GM21360 (cell line): ENCODE measurements around the gene PPFIBP1.
"Not testable (repeated sequence)": the region's sequence is repeated elsewhere in the genome, so short reads cannot be mapped to it uniquely, and the experiment has no call there.

Experiments
- ATAC-seq: cut with Tn5 transposase; IDR thresholded peaks from one replicate; pipeline ENCODE4 v1.9.1; 2021; ENCODE audit warnings: mild to moderate bottlenecking, moderate library complexity; ENCODE audit not compliant: unreplicated experiment

PPFIBP1 gene

DNA sequence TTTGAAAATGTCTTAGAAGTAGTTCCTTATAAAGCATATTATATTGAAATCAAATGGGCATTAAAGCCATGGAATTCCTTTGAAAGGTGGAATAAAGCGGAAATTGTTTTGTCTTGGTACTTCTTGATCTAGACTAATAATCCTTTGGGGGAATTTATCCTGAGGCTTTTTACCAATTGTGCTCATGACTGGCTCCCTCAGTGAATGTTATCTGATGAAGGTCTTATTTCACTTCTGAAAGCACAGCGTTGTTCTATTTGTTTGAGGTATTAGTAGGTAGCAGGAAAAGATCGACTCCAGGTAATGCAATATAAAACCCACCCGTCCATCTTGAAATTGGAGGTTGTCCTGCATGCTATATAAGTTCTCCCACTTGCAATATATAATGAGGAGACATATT is 64.8 kb downstream of the PPFIBP1 start:
- no peak for ATAC-seq

DNA sequence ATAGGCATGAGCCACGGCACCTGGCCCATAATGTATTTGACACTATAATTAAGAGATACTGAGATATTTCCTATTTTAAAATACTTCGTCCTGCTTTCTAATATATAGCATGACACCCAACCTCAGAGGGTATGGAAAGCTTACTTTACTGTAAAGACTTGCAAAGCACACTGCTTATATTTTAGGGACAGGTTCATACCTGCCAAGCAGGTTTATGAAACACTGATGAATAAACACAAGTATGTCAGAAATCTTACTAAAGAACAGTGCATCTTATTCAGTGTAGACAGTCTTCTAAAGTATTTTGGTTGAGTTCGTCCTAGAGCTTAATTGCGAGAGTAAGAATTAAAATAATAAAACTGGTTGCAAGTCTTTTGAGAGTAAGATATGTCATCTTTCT is 65.4 kb downstream of the PPFIBP1 start:
- ATAC-seq = no peak

DNA sequence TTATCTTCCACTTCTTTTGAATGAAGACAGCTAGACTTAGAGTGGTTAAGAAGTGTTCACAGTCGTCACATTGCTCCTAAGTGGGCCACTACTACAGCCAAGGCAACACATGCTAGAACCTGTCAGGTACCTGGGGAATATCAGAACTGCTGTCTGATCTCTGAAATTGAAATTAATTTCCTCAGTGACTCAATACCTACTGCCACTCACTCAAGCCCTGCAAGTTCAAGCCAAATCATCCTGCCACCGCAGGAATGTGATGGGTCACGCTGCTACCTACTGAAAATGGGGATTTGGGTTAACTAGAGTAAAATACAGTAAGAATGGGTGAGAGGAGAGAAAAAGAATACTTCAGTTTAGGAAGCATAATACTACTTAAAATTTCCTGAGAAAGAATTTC is 67.7 kb downstream of the PPFIBP1 start:
- not testable (repeated sequence) for ATAC-seq

DNA sequence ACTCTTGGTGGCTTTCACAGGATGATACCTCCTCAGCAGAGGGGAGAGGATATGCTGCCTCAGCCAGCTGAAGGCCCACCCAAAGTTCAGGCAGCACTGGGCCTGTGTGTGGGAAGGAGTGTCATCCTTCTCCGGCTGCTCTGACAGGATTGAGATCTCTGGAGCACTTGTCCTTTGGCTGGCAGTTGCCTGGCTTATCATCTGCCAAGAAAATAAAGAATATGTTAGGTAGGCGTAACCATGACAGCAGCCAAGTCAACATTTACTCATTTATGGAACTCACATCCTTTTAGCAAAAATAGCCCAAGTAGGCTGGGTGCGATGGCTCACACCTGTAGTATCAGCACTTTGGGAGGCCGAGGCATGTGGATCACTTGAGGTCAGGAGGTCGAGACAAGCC is 68.5 kb downstream of the PPFIBP1 start:
- no peak for ATAC-seq

DNA sequence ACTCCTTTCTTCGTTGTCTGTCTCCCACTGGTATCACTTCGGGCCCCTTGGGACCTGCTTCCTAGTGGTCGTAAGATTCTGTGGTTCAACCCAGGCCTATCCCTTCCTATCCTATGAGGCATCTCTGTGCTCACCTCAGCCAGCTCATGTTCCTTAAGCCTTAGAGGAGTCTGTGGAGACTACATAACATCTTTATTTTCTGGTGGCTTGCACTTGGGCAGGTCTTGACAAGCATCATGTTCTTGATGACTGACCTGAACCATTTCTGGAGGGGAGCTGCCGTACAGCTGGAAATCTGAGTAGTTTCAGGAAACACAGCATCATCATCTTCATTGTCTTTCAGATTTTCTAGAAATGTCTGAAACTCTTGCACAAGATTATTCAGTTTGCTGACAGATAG is 69.3 kb downstream of the PPFIBP1 start:
- no peak for ATAC-seq

DNA sequence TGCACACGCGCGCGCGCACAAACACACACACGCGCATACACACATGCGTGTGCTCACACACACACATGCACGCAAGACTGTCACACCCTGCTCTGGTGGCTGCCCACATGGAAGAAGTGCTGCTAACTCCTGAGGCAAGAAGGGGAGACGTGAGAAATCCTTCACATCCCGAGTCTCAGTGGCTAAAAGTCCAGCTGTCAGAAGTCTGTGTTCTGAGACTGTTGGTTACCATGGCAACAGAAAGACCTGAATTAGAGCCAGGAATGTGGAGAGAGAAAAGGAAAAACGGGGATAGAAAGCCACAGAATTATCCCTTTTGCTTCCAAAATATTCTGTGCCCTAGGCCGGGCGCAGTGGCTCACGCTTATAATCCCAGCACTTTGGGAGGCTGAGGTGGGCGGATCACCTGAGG is 71.2 kb downstream of the PPFIBP1 start:
- no peak for ATAC-seq

DNA sequence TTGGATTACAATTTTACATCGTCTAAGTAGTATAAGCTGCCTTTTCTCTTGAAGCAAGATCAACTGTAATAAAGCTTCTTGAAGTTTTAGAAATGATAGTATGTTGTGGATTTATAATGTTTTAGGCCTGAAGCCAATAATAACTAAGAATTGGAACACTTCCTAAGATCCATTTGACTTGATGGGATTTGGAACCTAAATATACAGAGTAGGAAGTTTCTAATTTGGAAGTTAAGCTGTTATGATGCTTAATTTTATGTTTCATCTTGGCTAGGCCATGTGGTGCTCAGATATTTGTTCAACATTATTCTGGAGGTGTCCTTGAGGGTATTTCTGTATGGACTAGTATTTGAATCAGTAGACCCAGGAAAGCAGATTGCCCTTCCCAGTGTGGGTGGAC is 74.9 kb downstream of the PPFIBP1 start:
- not testable (repeated sequence) for ATAC-seq

DNA sequence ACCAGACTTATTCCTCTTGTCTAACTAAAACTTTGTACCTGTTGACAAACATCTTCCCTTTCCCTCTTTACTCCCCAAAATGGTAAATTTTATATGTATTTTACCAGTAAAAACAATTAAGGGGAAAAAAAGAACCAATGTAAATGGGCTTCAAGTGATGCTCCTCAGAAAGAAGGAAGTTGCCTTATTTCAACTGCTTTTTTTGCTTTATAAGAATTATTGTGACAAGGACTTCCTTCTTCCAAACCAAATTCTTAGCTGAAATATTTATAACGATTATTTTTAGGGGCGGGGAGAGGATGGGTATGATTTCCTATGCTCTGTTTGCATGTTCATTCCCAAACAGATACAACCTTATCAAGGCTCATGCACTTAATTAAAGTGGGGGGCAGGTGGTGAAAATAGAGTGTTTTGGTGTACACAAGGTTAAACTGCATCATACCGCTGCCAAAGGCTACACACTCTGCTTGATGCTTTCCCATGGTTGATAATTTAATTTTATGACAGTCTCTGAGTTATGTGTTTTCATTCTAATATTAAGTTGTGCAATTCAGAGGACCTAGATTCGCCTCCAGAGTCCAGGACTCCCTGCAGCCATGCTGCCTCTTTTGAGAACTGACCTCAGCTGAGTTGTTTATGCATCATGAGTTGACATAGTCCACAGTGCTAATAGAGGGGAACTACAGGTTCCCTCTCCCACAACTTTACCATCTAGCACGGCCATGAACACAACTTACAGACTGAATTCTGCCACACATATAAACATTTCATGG is 77.2 kb downstream of the PPFIBP1 start:
- not testable (repeated sequence) for ATAC-seq

DNA sequence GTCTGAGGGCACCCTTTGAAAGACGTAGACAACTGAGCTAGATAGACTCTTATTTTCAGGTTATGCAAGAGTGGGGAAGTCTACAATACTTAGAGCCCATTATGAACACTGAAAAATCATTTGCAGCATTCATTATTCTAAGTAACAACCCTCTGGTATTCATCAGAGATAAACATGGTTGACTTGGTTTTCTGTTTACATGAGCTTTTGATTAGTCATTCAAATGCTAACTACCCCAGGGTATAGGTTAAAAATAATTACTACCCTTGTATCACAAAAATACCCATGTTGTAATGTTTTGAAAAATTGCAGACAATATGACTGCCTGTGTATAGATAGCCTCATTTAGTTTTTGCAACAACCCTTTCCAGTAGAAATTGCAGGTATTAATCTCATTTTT is 78.5 kb downstream of the PPFIBP1 start:
- ATAC-seq = no peak

DNA sequence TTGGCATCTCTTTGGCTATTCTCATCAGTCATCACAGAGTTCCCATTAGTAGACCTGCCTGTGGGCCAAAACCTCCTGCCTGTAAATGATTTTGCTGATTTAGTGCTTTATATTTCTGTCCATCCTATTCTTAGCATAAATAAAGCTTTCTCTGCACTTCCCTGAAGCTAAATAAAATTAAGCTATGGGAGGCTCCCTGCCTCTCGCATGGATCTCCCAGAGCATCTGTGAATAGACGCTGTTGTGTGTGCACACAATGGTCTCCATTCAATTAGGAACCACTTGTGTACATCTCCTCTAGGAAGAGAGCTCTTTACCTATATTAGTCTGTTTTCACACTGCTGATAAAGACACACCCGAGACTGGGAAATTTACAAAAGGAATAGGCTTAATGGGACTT is 80.4 kb downstream of the PPFIBP1 start:
- no peak for ATAC-seq

DNA sequence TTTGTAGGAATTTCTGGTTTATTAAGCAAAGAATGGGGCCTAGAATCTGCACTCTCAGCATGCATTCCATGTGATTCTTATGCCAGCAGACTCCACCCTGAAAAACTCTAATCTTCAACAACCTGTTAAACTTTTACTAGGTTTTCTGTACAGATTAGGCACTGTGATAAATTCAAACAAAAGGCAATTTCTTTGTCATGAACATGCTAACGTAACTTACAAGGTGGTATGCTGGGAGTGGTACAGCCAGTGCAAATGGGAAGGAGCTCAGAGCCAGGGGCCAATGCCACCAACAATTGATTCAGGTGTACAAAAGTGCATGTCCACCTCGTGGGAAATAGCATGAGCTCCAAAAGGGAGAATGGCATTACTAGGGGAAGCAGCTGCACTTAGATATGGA is 83.0 kb downstream of the PPFIBP1 start:
- ATAC-seq = no peak

DNA sequence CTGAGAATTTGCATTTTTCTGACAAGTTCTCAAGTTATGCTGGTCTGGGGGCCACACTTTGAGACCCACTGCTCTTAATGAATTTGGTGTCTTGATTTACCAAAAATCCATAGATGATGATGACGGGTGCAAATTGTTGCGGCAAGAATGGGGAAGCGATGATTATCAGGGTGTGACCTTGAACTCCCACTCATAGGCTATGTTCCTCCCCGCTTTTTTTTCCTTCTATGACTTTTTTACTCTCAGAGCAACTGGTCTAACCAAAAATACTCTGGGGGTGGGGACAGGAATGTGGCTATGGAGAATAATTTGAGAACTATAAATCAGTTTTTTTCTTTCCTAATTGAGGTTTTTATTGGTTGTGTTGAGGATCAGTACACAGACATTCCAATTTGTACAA is 83.6 kb downstream of the PPFIBP1 start:
- ATAC-seq = no peak

DNA sequence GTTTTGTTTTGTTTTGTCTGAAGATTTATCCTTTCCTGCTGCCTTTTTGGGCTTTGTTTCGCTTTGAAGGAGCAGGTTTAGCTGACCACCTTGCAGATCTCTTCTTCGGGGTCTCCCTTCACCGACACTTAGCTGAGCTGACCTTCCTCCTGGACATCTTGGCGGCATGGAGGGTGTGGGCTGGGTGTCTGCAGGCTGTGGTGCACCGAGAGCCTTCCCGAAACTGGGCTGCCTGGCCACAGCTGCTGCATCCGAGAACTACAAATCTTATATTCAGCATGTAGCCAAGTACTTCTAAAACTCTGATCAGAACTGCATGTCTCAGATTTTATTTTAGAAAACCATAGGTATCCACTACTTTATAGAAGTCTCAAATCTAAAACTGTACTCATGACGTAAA is 84.9 kb downstream of the PPFIBP1 start:
- ATAC-seq = no peak

DNA sequence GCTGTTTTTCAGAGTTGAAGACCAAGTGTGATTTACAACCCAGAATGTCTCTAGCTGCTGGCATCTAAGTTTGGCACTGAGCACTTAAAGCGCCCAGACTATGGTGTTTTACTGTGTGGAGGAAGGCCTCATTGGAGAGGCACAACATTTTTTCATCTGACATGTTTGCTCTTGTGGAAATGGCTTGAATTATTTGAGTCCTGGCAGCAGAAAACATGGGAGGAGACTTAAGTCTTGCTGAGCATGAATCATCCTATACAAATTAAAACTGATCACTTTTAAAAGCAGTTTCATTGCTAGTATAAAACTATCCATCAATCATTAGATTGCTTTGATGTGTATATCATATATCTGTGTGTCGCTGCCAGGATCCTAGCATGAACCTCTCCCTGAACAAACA is 86.4 kb downstream of the PPFIBP1 start:
- ATAC-seq = no peak

DNA sequence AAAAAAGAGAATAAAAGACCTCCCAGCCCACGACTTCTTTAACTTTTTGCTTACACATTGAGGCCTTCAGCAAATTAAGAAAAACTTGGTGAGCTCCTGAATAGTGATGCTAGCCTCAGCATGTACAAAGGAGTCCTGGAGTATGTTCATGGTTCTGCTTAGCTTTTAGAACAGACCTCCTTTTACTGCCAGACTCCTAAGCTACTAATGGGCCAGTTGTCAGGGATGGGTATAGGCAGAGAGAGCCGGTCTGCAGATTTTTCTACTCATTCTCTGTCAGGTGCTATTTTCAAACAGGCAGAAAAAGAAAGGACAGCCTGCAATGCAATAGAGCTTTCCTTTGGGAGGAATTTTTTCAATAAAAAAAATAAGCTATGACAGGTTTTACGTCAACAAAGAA is 90.4 kb downstream of the PPFIBP1 start:
- no peak for ATAC-seq

DNA sequence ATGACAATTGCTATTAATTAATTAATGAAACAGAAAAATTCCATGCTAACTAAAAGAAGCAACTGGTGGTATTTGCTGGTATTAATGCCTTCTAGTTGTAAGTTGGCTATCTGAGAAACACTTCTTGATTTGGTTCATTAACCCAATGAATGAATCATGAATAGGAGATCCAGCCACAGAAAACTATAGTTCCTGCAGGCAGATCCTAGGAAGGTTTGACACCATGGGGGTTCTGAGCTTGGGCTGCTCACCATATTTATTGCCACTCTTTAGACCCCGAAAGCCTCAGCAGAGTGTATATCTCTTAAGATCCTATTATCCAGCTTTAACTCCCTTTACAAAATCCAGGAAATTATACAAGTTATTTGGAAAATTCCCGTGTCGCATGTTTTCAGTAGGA is 90.9 kb downstream of the PPFIBP1 start:
- ATAC-seq = no peak

DNA sequence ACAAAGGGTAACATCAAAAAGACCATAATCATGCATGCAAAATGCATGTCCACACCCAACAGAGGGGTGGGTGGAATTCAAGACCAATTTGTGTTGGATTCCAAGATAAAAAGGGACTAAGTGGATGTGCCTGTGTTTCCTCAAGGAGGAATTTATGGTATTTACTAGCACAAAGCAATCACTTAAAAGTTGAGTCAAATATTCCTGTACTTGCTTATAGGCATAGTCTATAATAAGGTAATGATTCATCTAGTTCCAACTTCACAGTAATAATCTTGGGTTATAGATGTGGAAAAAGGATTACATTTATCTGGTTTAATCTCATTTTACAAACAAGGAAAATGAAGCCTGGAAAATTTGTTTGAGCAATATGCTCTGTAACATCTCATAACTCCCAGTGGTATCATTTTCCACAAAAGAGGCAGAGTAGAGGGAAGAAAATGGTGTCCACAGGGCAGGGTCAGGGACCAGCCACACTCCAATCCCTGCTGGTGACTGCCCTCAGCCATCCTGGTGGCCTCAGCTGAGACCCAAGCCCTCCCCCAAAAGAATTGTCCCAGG is 91.4 kb downstream of the PPFIBP1 start:
- ATAC-seq = no peak

DNA sequence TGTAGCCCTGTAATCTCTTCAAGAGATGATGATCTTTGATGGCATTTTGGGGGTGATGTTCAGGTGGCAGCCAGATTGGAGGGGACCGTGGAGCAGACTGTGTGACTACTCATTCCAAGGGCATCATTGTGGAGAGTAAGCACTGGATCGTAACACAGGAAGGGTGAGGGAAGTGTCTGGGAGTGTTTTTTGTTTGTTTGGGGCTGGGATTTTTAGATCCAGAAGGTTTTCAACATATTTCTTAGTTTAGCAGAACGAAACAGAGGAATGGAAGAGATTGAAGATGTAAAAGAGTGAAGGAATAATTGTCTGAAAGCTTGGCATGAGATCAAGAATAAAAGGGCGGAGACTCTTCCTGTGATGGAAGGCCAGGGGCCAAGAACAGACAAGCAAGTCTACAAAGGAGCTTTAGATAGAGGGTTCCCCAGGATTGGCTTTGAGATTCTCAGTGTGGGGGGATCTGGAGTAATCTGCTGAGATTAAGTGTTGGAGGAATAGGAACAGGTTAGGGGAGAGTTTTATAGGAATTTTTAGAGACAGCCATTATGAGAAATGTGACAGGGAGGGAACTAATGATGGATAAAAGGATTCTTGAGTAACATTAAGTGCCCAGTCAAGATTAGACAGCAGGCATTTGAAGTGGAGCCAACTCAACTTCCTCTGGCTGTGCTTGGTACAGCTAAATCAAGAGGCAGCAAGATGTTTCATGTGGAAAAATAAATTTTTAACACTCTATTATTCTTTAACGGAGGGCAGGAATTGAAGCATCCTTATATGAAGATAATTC is 92.5 kb downstream of the PPFIBP1 start:
- ATAC-seq = no peak

DNA sequence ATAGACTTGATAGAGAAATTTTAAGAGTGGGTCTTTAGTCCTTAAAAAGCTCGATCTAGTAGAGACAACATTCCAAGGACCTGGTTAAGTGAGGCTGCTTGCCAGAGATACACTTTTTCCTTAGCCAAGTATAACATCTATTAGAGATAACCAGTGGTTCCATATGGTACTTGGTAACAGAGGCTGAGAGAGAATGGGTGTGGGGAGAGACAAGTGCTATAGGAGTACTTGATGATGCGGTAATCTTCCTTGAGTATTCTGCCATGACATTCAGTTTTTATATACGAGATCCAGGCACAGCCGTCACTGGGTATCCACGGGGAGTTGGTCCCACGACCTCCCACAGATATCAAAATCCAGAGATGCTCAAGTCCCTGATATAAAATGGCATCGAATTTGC is 94.8 kb downstream of the PPFIBP1 start:
- ATAC-seq = no peak

DNA sequence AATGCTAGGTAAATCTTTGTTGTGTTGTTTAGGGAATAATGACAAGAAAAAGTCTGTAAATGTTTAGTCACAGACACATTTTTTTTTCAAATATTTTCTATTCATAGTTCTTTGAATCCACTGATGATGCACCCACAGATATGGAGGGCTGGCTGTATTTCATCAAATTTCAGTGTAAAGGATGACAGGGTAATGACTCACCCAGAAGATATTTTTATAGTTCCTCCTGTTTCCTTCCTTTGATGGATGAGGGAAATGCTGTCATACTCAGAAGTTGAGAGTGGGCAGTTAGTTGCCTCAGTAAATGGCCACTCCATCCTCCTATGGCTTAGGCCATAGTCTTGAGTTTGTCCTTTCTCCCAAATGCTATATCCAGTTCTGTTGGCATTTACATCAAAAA is 95.3 kb downstream of the PPFIBP1 start:
- no peak for ATAC-seq

DNA sequence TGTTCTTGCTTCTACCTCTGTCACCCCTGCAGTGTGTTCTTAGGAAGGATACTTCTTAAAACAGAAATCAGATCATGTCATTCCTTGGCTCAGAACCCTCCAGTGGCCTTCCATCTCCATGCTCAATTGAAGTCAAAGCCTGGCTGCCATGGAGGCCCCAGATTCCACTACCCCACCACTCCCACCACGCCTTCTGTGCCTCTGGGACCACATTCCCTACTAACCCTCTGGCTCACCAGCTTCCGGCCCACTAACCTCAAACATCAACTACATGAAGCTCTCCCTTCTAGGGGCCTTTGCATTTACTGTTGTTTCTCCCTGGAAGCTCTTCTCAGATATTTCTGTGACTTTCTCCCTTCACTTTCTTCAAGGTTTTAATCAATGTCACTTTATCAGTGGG is 96.1 kb downstream of the PPFIBP1 start:
- ATAC-seq = no peak
